NT2/D1 (cell line): Measurements from ENCODE around the gene CSAG3.

Experiments used
- SUZ12 ChIP-seq: IDR thresholded peaks from 2 replicates; pipeline ENCODE4 v1.6.1; 2011; ENCODE audit not compliant: insufficient read length, insufficient read depth; ENCODE audit errors: extremely low read depth
- ZNF274 ChIP-seq: IDR thresholded peaks from 2 replicates; pipeline ENCODE4 v1.6.1; 2011; ENCODE audit warnings: mild to moderate bottlenecking, low read depth, low read length

GRCh38 chrX:152735860-152736511 is 23.0 kb upstream of the CSAG3 start:
- TF ChIP-seq ZNF274: no peak
- no peak for TF ChIP-seq SUZ12
